Liver (tissue), 9 donors: ENCODE results near the gene LMTK2. TPM values are rescaled to one million over a fixed set of nuclear protein-coding genes. Genes with fewer than 3 reads are reported as not detected.

Experiments used
- DNase-seq: peaks from one replicate; pipeline ENCODE4 v3.0.0-alpha.2; 2017; ENCODE audit warnings: low spot score
- H3K27ac ChIP-seq, 2 donors: one replicate each; pipeline ENCODE4 v1.7.0; 2013; ENCODE audit warnings: inconsistent platforms in 2 of 2, low read length in 2 of 2, control low read depth in 1 of 2, low read depth in 1 of 2, mild to moderate bottlenecking in 1 of 2
- H3K27me3 ChIP-seq, 4 donors: one replicate each; pipeline versions ENCODE4 v1.6.1 to v1.7.0; 2013; ENCODE audit warnings: low read length in 3 of 4, inconsistent platforms in 1 of 4, mild to moderate bottlenecking in 1 of 4, moderate library complexity in 1 of 4; ENCODE audit not compliant: control insufficient read depth in 4 of 4, insufficient read depth in 4 of 4
- H3K36me3 ChIP-seq, 4 donors: one replicate each; pipeline versions ENCODE4 v1.6.1 to v1.7.0; 2013; ENCODE audit warnings: low read length in 3 of 4, mild to moderate bottlenecking in 3 of 4, low read depth in 1 of 4, moderate library complexity in 1 of 4; ENCODE audit not compliant: control insufficient read depth in 4 of 4, insufficient read depth in 3 of 4
- H3K4me1 ChIP-seq, 4 donors: one replicate each; pipeline versions ENCODE4 v1.6.1 to v1.7.0; 2013; ENCODE audit warnings: low read length in 3 of 4, mild to moderate bottlenecking in 3 of 4, moderate library complexity in 1 of 4; ENCODE audit not compliant: control insufficient read depth in 4 of 4, insufficient read depth in 4 of 4
- H3K4me3 ChIP-seq, 3 donors: one replicate each; pipeline versions ENCODE4 v1.6.1 to v1.7.0; 2013; ENCODE audit warnings: low read length in 3 of 3, control low read depth in 1 of 3, low read depth in 1 of 3, mild to moderate bottlenecking in 1 of 3
- H3K9ac ChIP-seq, 2 donors: one replicate each; pipeline ENCODE4 v1.7.0; 2013; ENCODE audit warnings: low read length in 2 of 2, mild to moderate bottlenecking in 2 of 2, moderate library complexity in 2 of 2, control low read depth in 1 of 2, low read depth in 1 of 2
- H3K9me3 ChIP-seq, 4 donors: one replicate each; pipeline versions ENCODE4 v1.6.1 to v1.7.0; 2013; ENCODE audit warnings: low read length in 3 of 4; ENCODE audit not compliant: control insufficient read depth in 4 of 4
- EGR1 ChIP-seq, 2 donors: IDR thresholded peaks; 2 replicates each; pipeline ENCODE4 v1.6.1; 2016 to 2018; ENCODE audit warnings: antibody characterized with exemption in 2 of 2, low read depth in 2 of 2
- FOXA2 ChIP-seq: IDR thresholded peaks from 2 replicates; pipeline ENCODE4 v1.6.1; 2016; ENCODE audit warnings: antibody characterized with exemption
- HNF4A ChIP-seq, 2 donors: conservative IDR thresholded peaks; 2 replicates each; pipeline ENCODE4 v1.6.1; 2016; ENCODE audit warnings: antibody characterized with exemption in 2 of 2, mild to moderate bottlenecking in 2 of 2
- HNF4G ChIP-seq: IDR thresholded peaks from 2 replicates; pipeline ENCODE4 v1.6.1; 2016; ENCODE audit warnings: antibody characterized with exemption
- TAF1 ChIP-seq: conservative IDR thresholded peaks from 2 replicates; pipeline ENCODE4 v1.6.1; 2016; ENCODE audit warnings: antibody characterized with exemption, mild to moderate bottlenecking
- WGBS: extraction: QIAGEN DNeasy Blood & Tissue Kit; methylation state at CpG from one replicate; pipeline ENCODE4 v1.1.7; 2013; 5-methylcytosine and 5-hydroxymethylcytosine counted together
- polyA plus RNA-seq, 2 donors: library from polyadenylated mRNA; stranded (reverse) in 1 of 2; unstranded in 1 of 2; fragments of 200-250 nt in 1 of 2; fragments of >200 nt in 1 of 2; fragmentation: Nextera tagmentation in 1 of 2; extraction: Ambion mirVana in 1 of 2; gene quantifications; one replicate each; pipeline versions ENCODE4 v1.2.1 to v1.2.3, GENCODE V29; 2013 to 2015
- total RNA-seq, 2 donors: library from RNA; depleted of rRNA; stranded (reverse); fragments of >200 nt; gene quantifications; one replicate each; pipeline ENCODE4 v1.2.3, GENCODE V29; 2014
- TF ChIP-seq, protein P1 (sequence below): IDR thresholded peaks from 2 replicates; pipeline ENCODE4 v1.6.1; 2016; ENCODE audit warnings: antibody characterized with exemption, mild to moderate bottlenecking
- donor health status: healthy.
- donor health status: healthy.
- donor health status: healthy.
- donor health status: healthy.
- donor health status: healthy.

Gene LMTK2
- total and polyA plus RNA-seq, 4 donors: 3.1 to 14.3 (median 9.0) TPM

DNA sequence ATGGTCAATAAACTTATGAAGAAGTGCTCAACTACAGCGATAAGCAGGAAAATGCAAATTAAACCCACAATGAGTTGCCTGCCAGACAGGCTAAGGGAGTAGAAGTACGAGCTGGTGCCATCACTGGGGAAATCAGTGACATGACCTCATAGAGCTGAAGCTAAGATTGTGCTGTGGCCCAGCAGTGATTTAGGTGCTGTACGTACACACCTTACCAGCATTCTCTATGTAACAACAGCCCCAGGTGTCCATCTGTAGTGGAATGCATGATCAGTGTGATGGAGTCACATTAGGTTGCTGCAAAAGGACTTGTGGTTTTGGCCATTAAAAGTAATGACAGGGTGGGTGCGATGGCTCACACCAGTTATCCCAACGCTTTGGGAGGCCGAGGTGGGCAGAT lies 151.0 kb downstream of the LMTK2 start:
- no peak for DNase-seq
- Histone ChIP-seq H3K4me1 (peaks cover 7 to 9% (median 8%) of the 10 kb centered on the region in 4 donors), H3K4me3 (no peak overlapping the region), H3K9ac (no peak overlapping the region), H3K27me3 (no peaks in the 10 kb centered on the region), H3K9me3 (no peaks in the 10 kb centered on the region), H3K36me3 (peaks cover 2 to 12% (median 9%) of the 10 kb centered on the region in 4 donors), H3K27ac (no peak overlapping the region)
- TF ChIP-seq, protein P1, sequence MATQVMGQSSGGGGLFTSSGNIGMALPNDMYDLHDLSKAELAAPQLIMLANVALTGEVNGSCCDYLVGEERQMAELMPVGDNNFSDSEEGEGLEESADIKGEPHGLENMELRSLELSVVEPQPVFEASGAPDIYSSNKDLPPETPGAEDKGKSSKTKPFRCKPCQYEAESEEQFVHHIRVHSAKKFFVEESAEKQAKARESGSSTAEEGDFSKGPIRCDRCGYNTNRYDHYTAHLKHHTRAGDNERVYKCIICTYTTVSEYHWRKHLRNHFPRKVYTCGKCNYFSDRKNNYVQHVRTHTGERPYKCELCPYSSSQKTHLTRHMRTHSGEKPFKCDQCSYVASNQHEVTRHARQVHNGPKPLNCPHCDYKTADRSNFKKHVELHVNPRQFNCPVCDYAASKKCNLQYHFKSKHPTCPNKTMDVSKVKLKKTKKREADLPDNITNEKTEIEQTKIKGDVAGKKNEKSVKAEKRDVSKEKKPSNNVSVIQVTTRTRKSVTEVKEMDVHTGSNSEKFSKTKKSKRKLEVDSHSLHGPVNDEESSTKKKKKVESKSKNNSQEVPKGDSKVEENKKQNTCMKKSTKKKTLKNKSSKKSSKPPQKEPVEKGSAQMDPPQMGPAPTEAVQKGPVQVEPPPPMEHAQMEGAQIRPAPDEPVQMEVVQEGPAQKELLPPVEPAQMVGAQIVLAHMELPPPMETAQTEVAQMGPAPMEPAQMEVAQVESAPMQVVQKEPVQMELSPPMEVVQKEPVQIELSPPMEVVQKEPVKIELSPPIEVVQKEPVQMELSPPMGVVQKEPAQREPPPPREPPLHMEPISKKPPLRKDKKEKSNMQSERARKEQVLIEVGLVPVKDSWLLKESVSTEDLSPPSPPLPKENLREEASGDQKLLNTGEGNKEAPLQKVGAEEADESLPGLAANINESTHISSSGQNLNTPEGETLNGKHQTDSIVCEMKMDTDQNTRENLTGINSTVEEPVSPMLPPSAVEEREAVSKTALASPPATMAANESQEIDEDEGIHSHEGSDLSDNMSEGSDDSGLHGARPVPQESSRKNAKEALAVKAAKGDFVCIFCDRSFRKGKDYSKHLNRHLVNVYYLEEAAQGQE: no peak
- TF ChIP-seq FOXA2: no peak
- TF ChIP-seq HNF4A (conservative IDR thresholded peaks at IDR 0.05): no peak
- TF ChIP-seq HNF4G: no peak
- no peak for TF ChIP-seq TAF1
- TF ChIP-seq EGR1 (IDR thresholded peaks at IDR 0.05; ENCODE audit: low read depth in 2 of 2): no peak
- WGBS: 81% methylated on average over 6 of the region's 6 CpGs

Other genes starting within 250 kb of the LMTK2 start
- 10 to 100 TPM in 1 of 2 donors, 1 to 10 TPM in 1; 1.9 to 14.8 TPM for gene ASNS, start 234.5 kb upstream of the LMTK2 start, total RNA-seq
- gene ASNS, start 234.5 kb upstream of the LMTK2 start, polyA plus RNA-seq: 1 to 10 TPM; 2.2 to 7.2 TPM
- gene OCM2, start 116.7 kb upstream of the LMTK2 start, total RNA-seq: not detected
- not detected for gene OCM2, start 116.7 kb upstream of the LMTK2 start, polyA plus RNA-seq
- gene BHLHA15, start 104.6 kb downstream of the LMTK2 start, total RNA-seq: 10 to 100 TPM in 1 of 2 donors, 1 to 10 TPM in 1; 1.8 to 28.9 TPM
- gene BHLHA15, start 104.6 kb downstream of the LMTK2 start, polyA plus RNA-seq: 10 to 100 TPM in 1 of 2 donors, 1 to 10 TPM in 1; 1.0 to 13.4 TPM
- 10 to 100 TPM; 10.9 to 16.3 TPM for gene TECPR1, start 145.4 kb downstream of the LMTK2 start, total RNA-seq
- gene TECPR1, start 145.4 kb downstream of the LMTK2 start, polyA plus RNA-seq: 1 to 10 TPM; 3.3 to 4.8 TPM
- 10 to 100 TPM; 14.0 to 30.1 TPM for gene BRI3, start 174.8 kb downstream of the LMTK2 start, total RNA-seq
- 10 to 100 TPM; 69.3 to 80.4 TPM for gene BRI3, start 174.8 kb downstream of the LMTK2 start, polyA plus RNA-seq